Urothelium cell line (cell line): ENCODE measurements around the gene FRAS1.
A peak's percentile ranks its signal among the peaks of the same experiment; 100 is the strongest.
"Not testable (repeated sequence)": the region's sequence is repeated elsewhere in the genome, so short reads cannot be mapped to it uniquely, and the experiment has no call there.

Source experiments
- DNase-seq: peaks from one replicate; pipeline ENCODE4 v3.0.0; 2011; ENCODE audit warnings: low spot score, mixed read lengths
- FAIRE-seq: peaks from 2 replicates; lab custom pipeline; 2011; peaks lifted over from hg19 to GRCh38; lab: Jason Lieb, UNC

FRAS1 gene

DNA sequence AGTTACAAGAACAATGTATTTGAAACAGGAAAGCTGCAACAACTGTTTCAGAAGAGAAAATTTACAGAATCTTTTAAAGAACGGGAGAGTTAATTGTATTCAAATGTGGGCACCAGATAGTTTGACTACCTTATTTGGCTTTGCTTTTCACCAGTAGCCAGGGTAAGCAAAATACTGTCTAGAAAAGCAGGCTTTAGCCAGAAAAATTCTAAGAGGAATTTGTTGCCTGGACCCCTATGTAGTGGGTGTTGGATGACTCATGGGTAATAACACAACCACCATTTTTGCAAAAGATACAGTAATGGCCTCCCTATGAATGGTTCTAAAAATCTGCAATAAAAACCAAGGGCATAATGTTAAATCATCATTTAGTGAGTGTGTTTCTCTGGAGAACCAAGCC lies 261.0 kb downstream of the FRAS1 start:
- no peak for DNase-seq
- no peak for FAIRE-seq

DNA sequence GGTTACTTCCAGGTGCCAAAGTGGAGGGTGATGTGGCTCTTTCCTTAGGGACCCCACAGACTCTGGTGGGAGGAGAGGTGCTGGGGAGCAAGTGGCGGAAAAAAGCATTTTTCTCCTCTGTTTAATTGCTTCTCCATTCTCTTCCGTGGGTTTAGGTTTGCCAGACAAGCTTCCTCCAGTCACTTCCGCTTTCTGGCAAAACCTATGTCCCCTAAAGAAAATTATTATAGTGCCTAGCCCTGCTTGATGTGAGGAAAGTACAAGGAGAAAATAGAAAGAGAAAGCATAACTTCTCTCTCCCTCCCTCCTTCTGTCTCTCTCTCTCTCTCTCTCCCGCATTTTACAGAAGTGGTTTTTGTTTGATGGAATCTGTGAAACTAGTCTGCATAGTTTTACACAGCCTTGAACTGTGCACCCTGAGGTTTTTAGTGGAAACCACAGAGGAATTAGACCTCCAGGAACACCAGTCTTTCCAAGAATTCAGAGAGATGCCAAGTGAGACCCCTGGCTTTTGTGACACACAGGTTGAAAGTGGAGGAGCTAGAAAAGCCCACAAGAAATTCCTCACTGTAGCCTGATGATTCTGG lies 263.3 kb downstream of the FRAS1 start:
- FAIRE-seq (no peak), DNase-seq (no peak)

GRCh38 chr4:78322032-78322431 lies 264.9 kb downstream of the FRAS1 start:
- FAIRE-seq: no peak
- DNase-seq: no peak

DNA sequence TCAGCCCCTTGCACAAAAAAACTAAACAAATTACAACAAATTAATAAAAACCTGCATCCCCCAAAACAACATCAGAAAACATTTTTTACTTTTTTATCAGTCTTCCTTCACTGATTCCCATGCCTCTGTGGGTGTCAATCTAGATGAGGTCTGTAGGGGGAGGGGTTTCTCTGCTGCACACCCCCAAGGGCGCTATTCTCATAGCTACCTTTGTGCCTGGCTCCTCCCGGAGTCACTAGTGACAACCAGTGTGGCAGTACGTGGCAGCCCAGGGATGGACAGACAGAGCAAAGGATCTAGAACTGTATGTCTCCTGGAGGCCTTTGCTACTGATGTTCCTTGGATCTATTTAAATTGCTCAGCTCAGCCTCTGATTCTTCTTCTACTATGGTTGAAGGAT lies 266.3 kb downstream of the FRAS1 start:
- no peak for FAIRE-seq

DNA sequence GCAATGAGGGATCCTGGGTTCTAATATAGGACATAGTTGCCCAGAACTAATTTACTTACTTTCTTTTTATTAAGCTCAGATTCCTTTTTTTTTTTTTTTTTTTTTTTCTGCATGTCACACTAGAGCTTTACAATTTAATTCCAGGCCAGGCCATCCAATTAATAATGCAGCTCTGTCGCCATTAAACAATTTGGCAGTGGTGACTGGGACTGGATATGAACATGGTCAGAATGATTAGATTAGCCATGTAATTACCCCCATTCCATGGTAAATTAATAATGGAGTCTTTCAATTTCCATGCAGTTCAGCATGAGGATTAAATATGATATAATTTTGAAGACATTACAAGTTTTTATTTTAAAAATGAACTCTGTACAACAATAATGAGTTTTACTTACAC lies 267.5 kb downstream of the FRAS1 start:
- FAIRE-seq: no peak
- DNase-seq: no peak

More for the DNA sequence above, 266.3 kb downstream of the FRAS1 start:
- no peak for DNase-seq

GRCh38 chr4:78325271-78326157 lies 268.4 kb downstream of the FRAS1 start:
- no peak for DNase-seq
- no peak for FAIRE-seq

GRCh38 chr4:78328591-78328990 lies 271.5 kb downstream of the FRAS1 start:
- not testable (repeated sequence) for FAIRE-seq, DNase-seq

DNA sequence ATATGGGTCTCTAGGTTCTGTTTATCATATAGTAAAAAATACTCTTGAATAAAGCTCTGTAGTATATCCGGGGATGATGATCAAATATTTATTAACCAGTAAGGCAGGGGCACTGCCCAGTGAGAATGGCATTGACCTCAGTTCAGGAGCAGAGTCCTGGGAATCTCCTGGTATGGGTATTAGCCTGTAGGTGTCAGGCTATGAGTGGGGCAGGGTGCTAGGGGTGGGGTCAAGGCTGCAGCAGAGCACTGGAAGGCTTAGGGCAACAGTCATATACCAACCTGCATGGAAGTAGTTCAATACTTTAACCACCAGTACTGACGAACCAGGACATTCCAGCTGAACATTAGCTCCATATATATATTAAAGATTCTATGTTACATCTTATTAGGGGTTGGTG lies 274.1 kb downstream of the FRAS1 start:
- no peak for DNase-seq
- no peak for FAIRE-seq

GRCh38 chr4:78331965-78332364 lies 274.8 kb downstream of the FRAS1 start:
- no peak for FAIRE-seq
- DNase-seq: no peak

GRCh38 chr4:78332976-78333375 lies 275.9 kb downstream of the FRAS1 start:
- DNase-seq (no peak), FAIRE-seq (no peak)

GRCh38 chr4:78336093-78336943 lies 279.2 kb downstream of the FRAS1 start:
- DNase-seq (no peak), FAIRE-seq (no peak)

- FAIRE-seq (no peak), DNase-seq (no peak)
These were observed 280.3 kb downstream of the FRAS1 start for GRCh38 chr4:78337244-78338020.

DNA sequence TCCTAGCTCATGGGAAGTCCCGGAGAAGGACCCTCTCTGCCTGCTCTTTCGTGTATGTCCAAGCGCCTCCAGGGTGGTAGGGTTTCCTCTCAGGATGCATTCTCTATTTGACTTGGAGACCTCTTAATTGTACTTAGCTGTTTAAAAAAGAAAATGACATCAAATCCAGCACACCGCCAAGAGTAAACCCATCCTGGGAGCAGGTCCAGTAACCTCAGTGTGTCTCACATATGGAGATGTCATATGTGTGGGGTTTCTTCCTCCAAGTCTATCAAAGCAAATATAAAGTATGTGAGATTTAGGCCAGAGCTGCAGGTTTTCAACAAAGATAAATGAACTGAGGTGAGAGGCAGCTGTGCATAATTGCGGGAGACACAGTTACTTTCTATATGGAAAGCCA lies 285.0 kb downstream of the FRAS1 start:
- no peak for FAIRE-seq
- no peak for DNase-seq

GRCh38 chr4:78343682-78344081 lies 286.6 kb downstream of the FRAS1 start:
- DNase-seq (no peak), FAIRE-seq (peak; percentile 30)

DNA sequence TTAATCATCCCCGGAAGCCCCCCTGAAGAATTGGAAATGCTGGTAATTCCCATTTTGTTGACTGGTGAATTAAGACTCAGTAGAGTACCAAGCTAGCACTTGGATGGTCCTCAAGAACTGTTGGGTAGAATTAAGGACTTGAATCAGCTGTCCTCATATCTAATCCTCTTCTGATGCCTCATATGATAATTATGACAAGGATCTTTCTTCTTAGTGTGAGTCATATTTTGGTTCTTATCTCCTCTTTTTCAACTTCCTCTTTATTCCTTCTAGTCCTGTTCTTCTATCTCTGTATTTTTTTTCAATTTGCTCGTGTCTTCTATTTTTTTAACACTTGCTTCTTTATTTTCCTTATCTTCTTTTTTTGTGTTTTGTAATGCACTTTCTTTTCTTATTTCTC lies 288.1 kb downstream of the FRAS1 start:
- DNase-seq (no peak), FAIRE-seq (no peak)

DNA sequence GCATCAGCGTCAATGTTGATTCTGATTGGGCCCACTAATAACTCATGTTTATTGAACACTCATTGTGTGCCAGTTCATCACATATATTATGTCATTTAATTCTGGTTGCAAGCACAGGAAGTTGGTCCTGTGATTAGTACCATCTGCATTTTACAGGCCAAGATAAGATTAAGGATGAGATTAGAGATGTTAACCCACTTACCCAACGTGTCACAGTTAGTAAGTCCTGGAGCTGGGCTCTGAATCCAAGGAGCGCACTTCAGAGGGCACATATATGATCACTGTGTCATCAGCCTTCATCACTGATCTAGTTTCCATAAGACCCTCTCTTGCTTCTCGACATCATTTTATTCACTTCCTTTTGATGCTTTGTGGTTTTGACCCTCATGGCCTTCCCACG lies 289.1 kb downstream of the FRAS1 start:
- DNase-seq: no peak

GRCh38 chr4:78347527-78347926 lies 290.4 kb downstream of the FRAS1 start:
- DNase-seq (no peak), FAIRE-seq (no peak)

More for the DNA sequence above, 289.1 kb downstream of the FRAS1 start:
- FAIRE-seq: no peak

DNA sequence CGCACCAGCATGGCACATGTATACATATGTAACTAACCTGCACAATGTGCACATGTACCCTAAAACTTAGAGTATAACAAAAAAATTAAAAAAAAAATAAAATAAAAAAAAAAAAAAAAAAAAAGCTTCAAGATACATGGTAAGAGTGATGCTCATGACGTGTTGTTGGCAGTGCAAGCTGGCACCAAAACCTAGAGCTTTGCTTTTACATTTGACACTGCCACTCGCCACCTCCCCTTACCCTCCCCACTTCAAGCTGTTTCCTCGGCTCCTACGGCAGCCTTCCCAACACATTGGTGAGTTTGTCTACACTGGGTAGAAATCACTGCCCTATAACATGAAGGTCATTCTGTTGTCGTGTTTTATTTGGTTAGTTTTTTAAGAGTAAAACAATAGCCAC lies 296.8 kb downstream of the FRAS1 start:
- DNase-seq (no peak), FAIRE-seq (no peak)

- no peak for FAIRE-seq
- DNase-seq: no peak
These were observed 297.7 kb downstream of the FRAS1 start for GRCh38 chr4:78354782-78355181.

DNA sequence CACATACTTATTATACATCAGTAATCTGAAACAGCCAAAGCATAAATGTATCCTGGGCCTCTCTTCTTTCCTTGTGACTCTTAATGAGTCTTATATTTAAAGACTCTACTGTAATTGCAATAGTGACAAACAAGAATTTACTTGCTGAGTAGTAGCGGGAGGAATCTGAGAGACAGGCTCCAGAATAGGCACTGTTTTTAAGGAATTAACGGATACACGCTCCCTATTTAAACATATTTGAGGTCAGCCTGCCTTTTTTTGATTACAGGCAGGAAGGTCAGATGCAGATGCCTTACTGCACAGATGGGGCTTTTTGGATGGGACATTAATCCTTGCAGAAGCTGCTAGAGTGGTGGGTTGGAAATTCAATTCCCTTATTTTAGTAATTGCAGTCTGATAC lies 298.2 kb downstream of the FRAS1 start:
- FAIRE-seq (no peak), DNase-seq (no peak)
